T-helper 17 cell (primary cell): Measurements from ENCODE around the gene VEGFD. TPM values are rescaled to one million over a fixed set of nuclear protein-coding genes. Genes with fewer than 3 reads are reported as not detected.

ENCODE experiments used
- ATAC-seq: fragments of 150-1000 bp; cut with Tn5 transposase; 2 replicates; pipeline ENCODE4 v1.10.0; 2021; ENCODE audit warnings: mild to moderate bottlenecking, moderate library complexity
- DNase-seq, 3 donors: peaks; one replicate each; pipeline versions ENCODE4 v3.0.0 to v3.0.0-alpha.2; 2020 to 2021
- H3K9me3 ChIP-seq: one replicate; pipeline ENCODE4 v1.7.0; 2013; ENCODE audit warnings: low read length, mild to moderate bottlenecking; ENCODE audit not compliant: control insufficient read depth, poor library complexity, severe bottlenecking
- H3K27ac Mint-ChIP-seq: one replicate; pipeline ENCODE4 v1.8.0; 2022; ENCODE audit warnings: mild to moderate bottlenecking, moderate library complexity, mixed read lengths
- H3K27me3 Mint-ChIP-seq: one replicate; pipeline ENCODE4 v1.8.0; 2022; ENCODE audit warnings: mixed read lengths
- H3K36me3 Mint-ChIP-seq: one replicate; pipeline ENCODE4 v1.8.0; 2022; ENCODE audit warnings: low read depth, mixed read lengths
- H3K4me1 Mint-ChIP-seq: one replicate; pipeline ENCODE4 v1.8.0; 2022; ENCODE audit warnings: mild to moderate bottlenecking, mixed read lengths
- H3K4me3 Mint-ChIP-seq: one replicate; pipeline ENCODE4 v1.8.0; 2022; ENCODE audit warnings: mild to moderate bottlenecking, moderate library complexity, mixed read lengths
- total RNA-seq, 4 donors: library from RNA in 2 of 4; stranded (reverse) in 2 of 4; gene quantifications; one replicate each; pipeline ENCODE4 v1.2.3 and lab custom pipeline; 2022 to 2026

VEGFD gene
- total RNA-seq, 2 donors from 2014 or later, result not detected

GRCh38 chrX:15345976-15346375, 38.2 kb downstream of the VEGFD start:
- Mint-ChIP-seq H3K4me3 (no peak overlapping the region), H3K27ac (no peak overlapping the region), H3K4me1 (no peaks in the 10 kb centered on the region), H3K36me3 (no peaks in the 10 kb centered on the region), H3K27me3 (peaks cover 14% of the 10 kb centered on the region)
- DNase-seq (no peak), ATAC-seq (no peak)
- H3K9me3 ChIP-seq, result no peaks in the 10 kb centered on the region

GRCh38 chrX:15344106-15344505, 40.1 kb downstream of the VEGFD start:
- Mint-ChIP-seq H3K27ac (no peak overlapping the region), H3K27me3 (peaks cover 17% of the 10 kb centered on the region), H3K36me3 (no peaks in the 10 kb centered on the region), H3K4me1 (no peaks in the 10 kb centered on the region), H3K4me3 (no peak overlapping the region)
- no peak for ATAC-seq
- DNase-seq, result no peak
- no peaks in the 10 kb centered on the region for H3K9me3 ChIP-seq

DNA sequence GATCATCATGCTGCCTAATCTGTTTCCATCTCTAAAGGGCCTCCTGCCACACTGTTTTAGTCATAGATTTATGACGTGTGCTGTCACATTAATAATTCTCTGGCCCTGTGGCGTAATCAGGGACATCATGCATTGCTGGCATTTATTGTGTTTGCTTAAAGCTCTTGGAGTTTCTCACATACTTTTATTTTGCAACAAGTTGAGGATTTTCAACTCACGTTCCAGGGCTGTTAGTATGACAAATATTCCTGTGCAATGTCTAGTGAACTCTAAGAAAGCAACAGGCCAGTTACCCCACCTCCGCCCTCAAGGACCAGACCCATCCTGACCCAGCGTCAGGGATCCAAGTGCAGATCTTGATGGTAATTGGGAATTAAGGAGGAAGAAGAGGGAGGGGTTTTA, 41.1 kb downstream of the VEGFD start:
- Mint-ChIP-seq H3K27ac (no peak overlapping the region), H3K36me3 (no peaks in the 10 kb centered on the region), H3K4me3 (no peak overlapping the region), H3K27me3 (peaks cover 18% of the 10 kb centered on the region), H3K4me1 (no peaks in the 10 kb centered on the region)
- DNase-seq (no peak), ATAC-seq (no peak)
- H3K9me3 ChIP-seq, result no peaks in the 10 kb centered on the region

- ATAC-seq (no peak), DNase-seq (no peak)
- no peaks in the 10 kb centered on the region for H3K9me3 ChIP-seq
- H3K27me3 Mint-ChIP-seq, result peaks cover 25% of the 10 kb centered on the region
- H3K4me1 Mint-ChIP-seq, result peaks cover 3% of the 10 kb centered on the region
- no peaks in the 10 kb centered on the region for H3K36me3 Mint-ChIP-seq
- no peak overlapping the region for H3K4me3 Mint-ChIP-seq
- H3K27ac Mint-ChIP-seq, result no peak overlapping the region
Observed at GRCh38 chrX:15340867-15341266, 43.3 kb downstream of the VEGFD start.

GRCh38 chrX:15336023-15336413, 48.2 kb downstream of the VEGFD start:
- peak; percentile 60 for ATAC-seq
- Mint-ChIP-seq H3K4me3 (peak overlapping the region; percentile 92), H3K27ac (peak overlapping the region; percentile 94), H3K27me3 (peaks cover 12% of the 10 kb centered on the region), H3K4me1 (peaks cover 16% of the 10 kb centered on the region), H3K36me3 (no peaks in the 10 kb centered on the region)
- H3K9me3 ChIP-seq, result no peaks in the 10 kb centered on the region
- peak; percentile 15 to 34 (median 31) for DNase-seq

DNA sequence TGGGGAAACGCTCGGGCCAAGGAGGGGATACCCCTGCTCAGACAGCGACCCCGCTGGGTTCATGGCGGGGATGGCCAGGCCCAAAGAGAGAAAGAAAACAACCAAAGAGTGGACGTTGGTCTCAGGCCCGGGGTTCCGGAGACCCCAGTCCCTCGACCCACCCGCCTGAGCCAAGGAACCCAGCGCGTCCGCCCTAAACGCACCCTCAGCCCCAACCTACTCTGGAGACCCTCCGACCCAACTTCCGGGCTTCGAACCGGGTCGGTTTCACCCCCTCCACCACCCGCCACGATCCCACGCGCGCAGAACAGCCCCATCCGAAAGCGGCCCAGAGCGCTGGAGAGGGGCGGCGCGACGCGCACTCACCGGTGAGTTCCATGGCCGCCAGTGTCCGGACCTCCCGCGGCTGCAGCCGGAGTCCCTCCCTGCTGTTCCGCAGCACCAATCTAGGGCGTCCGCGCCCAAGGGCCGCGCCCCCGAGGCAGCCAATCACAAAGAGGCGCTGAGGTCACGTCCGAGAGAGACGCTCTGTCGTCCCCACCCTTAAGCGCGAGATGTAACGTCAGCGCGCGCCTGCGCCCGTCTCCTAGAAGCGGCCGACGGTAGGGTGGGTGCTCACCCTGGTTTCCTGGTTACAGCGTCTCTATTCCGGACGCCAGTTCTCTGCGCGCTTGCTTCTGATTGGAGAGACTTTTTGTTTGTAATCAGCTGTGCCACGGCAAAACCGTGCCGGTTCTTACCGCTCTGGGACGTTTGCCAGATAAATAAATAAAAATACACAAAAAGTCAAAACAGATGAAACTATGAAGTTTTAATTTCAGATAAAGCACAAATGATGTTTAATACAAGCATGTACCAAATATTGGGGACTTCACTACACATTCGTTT, 48.8 kb downstream of the VEGFD start, which contains the start of gene PIGA:
TSS of gene PIGA (minus strand) at position 389 of the 888 bp plus-strand sequence. CDS start 3,593 bp downstream, outside the sequence.
- Mint-ChIP-seq H3K4me3 (peak within 1 kb of the TSS; percentile 92), H3K27ac (peak within 1 kb of the TSS; percentile 94), H3K27me3 (peaks cover 8% of the 10 kb centered on the region), H3K36me3 (no peaks in the 10 kb centered on the region), H3K4me1 (peaks cover 16% of the 10 kb centered on the region)
- DNase-seq (peak; percentile 77 to 85 (median 84)), ATAC-seq (peak; percentile 91)
- H3K9me3 ChIP-seq, result no peaks in the 10 kb centered on the region

DNA sequence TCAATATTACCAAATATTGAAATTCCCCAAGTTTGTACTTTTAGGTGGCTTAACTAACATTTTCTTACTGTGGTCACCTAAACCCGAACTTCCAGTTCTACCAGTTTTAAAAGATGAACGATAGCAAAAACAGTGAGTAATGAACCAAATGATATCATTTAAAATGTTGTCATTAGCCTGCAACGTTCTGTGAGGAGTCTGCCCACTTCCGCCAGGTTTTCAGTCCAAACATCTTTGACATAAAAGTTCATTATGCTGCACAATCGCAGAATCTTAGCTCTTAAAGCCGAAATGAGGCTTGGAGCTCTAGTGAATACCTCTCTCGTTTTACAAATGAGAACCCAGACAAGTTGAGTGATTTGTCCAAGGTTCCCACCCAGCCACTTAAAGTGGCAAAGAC, 49.7 kb downstream of the VEGFD start:
- DNase-seq (no peak), ATAC-seq (no peak)
- Mint-ChIP-seq H3K36me3 (no peaks in the 10 kb centered on the region), H3K4me3 (peak overlapping the region; percentile 92), H3K27ac (peak overlapping the region; percentile 94), H3K4me1 (peaks cover 16% of the 10 kb centered on the region), H3K27me3 (peaks cover 8% of the 10 kb centered on the region)
- H3K9me3 ChIP-seq, result no peaks in the 10 kb centered on the region

- ATAC-seq (no peak), DNase-seq (no peak)
- Mint-ChIP-seq H3K4me3 (no peak overlapping the region), H3K4me1 (peaks cover 7% of the 10 kb centered on the region), H3K36me3 (no peaks in the 10 kb centered on the region), H3K27ac (no peak overlapping the region), H3K27me3 (no peaks in the 10 kb centered on the region)
- no peaks in the 10 kb centered on the region for H3K9me3 ChIP-seq
Observed at GRCh38 chrX:15328821-15329220, 55.4 kb downstream of the VEGFD start.

GRCh38 chrX:15328131-15328530, 56.1 kb downstream of the VEGFD start:
- H3K27ac Mint-ChIP-seq, result no peak overlapping the region
- no peaks in the 10 kb centered on the region for H3K36me3 Mint-ChIP-seq
- ATAC-seq (no peak), DNase-seq (no peak)
- H3K27me3 Mint-ChIP-seq, result no peaks in the 10 kb centered on the region
- peaks cover 7% of the 10 kb centered on the region for H3K4me1 Mint-ChIP-seq
- no peaks in the 10 kb centered on the region for H3K9me3 ChIP-seq
- H3K4me3 Mint-ChIP-seq, result no peak overlapping the region

DNA sequence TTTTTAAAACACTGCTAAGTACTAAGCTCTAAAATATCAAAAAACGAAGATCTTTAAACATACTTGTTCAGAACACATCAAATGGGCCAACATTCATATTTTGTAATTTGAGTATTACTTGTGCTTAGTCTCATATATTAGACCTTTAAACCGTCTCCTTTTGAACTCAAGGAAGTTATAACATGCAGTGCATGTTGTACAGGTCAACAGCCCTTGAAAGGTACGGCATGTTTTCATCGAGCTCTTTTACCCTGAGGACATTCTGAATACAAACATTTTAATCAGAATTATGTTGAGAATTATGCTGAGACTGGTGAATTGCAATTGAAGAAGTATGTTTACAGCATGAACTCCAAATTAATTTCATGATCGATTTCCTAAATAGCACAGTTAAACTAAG, 61.7 kb downstream of the VEGFD start:
- Mint-ChIP-seq H3K4me3 (no peak overlapping the region), H3K4me1 (no peaks in the 10 kb centered on the region), H3K27ac (no peak overlapping the region), H3K36me3 (no peaks in the 10 kb centered on the region), H3K27me3 (no peaks in the 10 kb centered on the region)
- H3K9me3 ChIP-seq, result no peaks in the 10 kb centered on the region
- DNase-seq (no peak), ATAC-seq (no peak)

DNA sequence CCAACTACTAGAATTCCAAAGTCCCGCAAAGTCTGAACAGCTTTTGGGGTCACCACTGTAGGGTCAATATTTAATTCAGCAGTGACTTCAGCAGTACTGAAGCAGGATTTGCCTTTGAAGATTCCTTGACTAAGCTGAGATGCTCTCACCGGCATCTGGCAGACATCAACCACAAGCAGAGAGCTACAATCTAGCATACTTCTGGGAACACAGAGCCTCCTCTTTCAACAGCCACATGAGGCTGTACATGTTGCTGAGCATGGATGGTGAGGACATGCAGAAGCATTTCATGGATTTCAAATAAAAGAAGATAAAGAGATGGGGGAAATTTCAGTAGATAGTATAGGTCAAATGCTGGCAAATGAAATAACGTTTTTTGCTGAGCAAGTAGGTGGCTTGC, 62.1 kb downstream of the VEGFD start:
- H3K27ac Mint-ChIP-seq, result no peak overlapping the region
- no peaks in the 10 kb centered on the region for H3K9me3 ChIP-seq
- no peaks in the 10 kb centered on the region for H3K27me3 Mint-ChIP-seq
- H3K36me3 Mint-ChIP-seq, result no peaks in the 10 kb centered on the region
- H3K4me3 Mint-ChIP-seq, result no peak overlapping the region
- no peak for DNase-seq
- H3K4me1 Mint-ChIP-seq, result no peaks in the 10 kb centered on the region
- ATAC-seq, result no peak

GRCh38 chrX:15321447-15321846, 62.8 kb downstream of the VEGFD start:
- no peaks in the 10 kb centered on the region for H3K36me3 Mint-ChIP-seq
- no peak overlapping the region for H3K4me3 Mint-ChIP-seq
- no peaks in the 10 kb centered on the region for H3K27me3 Mint-ChIP-seq
- H3K27ac Mint-ChIP-seq, result no peak overlapping the region
- DNase-seq (no peak), ATAC-seq (no peak)
- H3K9me3 ChIP-seq, result no peaks in the 10 kb centered on the region
- no peaks in the 10 kb centered on the region for H3K4me1 Mint-ChIP-seq

- Mint-ChIP-seq H3K4me1 (no peaks in the 10 kb centered on the region), H3K27me3 (no peaks in the 10 kb centered on the region), H3K36me3 (no peaks in the 10 kb centered on the region), H3K27ac (no peak overlapping the region), H3K4me3 (no peak overlapping the region)
- DNase-seq, result no peak
- no peaks in the 10 kb centered on the region for H3K9me3 ChIP-seq
- no peak for ATAC-seq
Observed at GRCh38 chrX:15320297-15320696, 63.9 kb downstream of the VEGFD start.

DNA sequence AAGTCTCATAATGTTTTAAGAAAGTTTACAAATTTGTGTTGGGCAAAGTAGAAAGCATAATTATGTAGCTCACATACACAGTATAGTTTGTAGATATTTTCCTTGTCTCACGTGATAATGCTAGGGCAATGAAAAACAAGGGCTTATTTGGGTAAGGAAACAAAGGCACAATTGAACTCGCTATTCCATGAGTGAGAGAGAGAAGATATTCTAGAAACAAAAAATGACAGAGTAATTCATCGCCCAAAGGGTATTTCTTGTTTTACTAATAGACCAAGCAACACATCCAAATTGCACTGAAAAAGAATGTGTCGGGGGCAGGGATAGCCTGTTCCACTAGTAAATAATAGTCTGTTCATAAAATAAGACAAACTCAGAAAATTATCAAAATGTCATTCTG, 65.1 kb downstream of the VEGFD start:
- no peaks in the 10 kb centered on the region for H3K9me3 ChIP-seq
- Mint-ChIP-seq H3K27me3 (no peaks in the 10 kb centered on the region), H3K27ac (no peak overlapping the region), H3K36me3 (no peaks in the 10 kb centered on the region), H3K4me1 (no peaks in the 10 kb centered on the region), H3K4me3 (no peak overlapping the region)
- ATAC-seq, result no peak
- no peak for DNase-seq
